ENCODE data around the gene SLC9A6. TPM values are rescaled to one million over a fixed set of nuclear protein-coding genes. Genes with fewer than 3 reads are reported as not detected.

The SLC9A6 gene
- total RNA-seq (2021; fragmentation: NEBNext Ultra II Directional; extraction: Animal tissue kit (Norgen Biotek cat#: 25700)) (12.2 and 14.1 TPM in 2 replicates), polyA plus RNA-seq (2011; rRNA removed) (5.6 and 8.0 TPM in 2 replicates), polyA minus RNA-seq (2011; rRNA and poly(A)+ RNA removed) (19.0 and 25.7 TPM in 2 replicates)
- polyA plus RNA-seq (2011; cell fraction: cytosol; rRNA removed) = 7.4 TPM
- 3.7 TPM for polyA plus RNA-seq (2011; cell fraction: nucleus; rRNA removed)
- polyA plus RNA-seq (2012, experiment 1 of 2) = 6.3 to 8.3 TPM (median 7.8 TPM) in 4 replicates
- polyA plus RNA-seq (2012, experiment 2 of 2) = 0.80 TPM
- 10.1 TPM for polyA plus RNA-seq (2013, experiment 1 of 2)
- 11.3 TPM for polyA plus RNA-seq (2013, experiment 2 of 2)
- polyA minus RNA-seq (2011; cell fraction: cytosol; rRNA and poly(A)+ RNA removed) = 7.9 TPM
- polyA minus RNA-seq (2011; cell fraction: nucleus; rRNA and poly(A)+ RNA removed) = 12.4 TPM
- long read RNA-seq, experiment 1, full-length matches to known transcripts = 2 of 13 reads
- long read RNA-seq, experiment 1, partial matches to known transcripts = 3 of 13 reads
- long read RNA-seq, experiment 1, other reads (novel, unspliced or antisense) = 8 of 13 reads
- long read RNA-seq, experiment 2, partial matches to known transcripts = 1 of 10 reads
- long read RNA-seq, experiment 2, other reads (novel, unspliced or antisense) = 9 of 10 reads

- Histone ChIP-seq H4K5ac (ENCODE audit: insufficient read length, low read depth, low read length) (peak within 1 kb of the TSS; percentile 96), H3K27me3 (replicated peaks in 1 of 4; ENCODE audit: control insufficient read depth in 3 of 4, extremely low read depth in 1 of 4, insufficient read depth in 3 of 4, low read length in 3 of 4) (no peaks in the 10 kb centered on the region), H3K23me2 (ENCODE audit: low read depth, low read length) (peaks cover 2% of the 10 kb centered on the region; the same call in 1 of the 2 replicates), H3K14ac (ENCODE audit: insufficient read length) (no peak within 1 kb of the TSS), H3K4ac (replicated peaks; ENCODE audit: insufficient read length, low read depth, low read length) (no peak within 1 kb of the TSS), H4K20me1 (replicated peaks in 1 of 2; ENCODE audit: control insufficient read depth in 1 of 2, insufficient read depth in 2 of 2, low read length in 2 of 2) (no peaks in the 10 kb centered on the region), H3K79me2 (ENCODE audit: control insufficient read depth in 1 of 2, insufficient read depth in 2 of 2, low read length in 2 of 2) (peaks cover 0 to 34% of the 10 kb centered on the region in 2 experiments; a peak in 2 of 4 replicates), H3K23ac (ENCODE audit: insufficient read length) (no peak within 1 kb of the TSS), H4K8ac (ENCODE audit: extremely low read depth, insufficient read depth, low read length) (no peak within 1 kb of the TSS; the same call in 1 of the 2 replicates), H2AFZ (ENCODE audit: low read length) (peak within 1 kb of the TSS; percentile 88), H2AK5ac (ENCODE audit: low read depth, low read length) (no peak within 1 kb of the TSS), H3K27ac (ENCODE audit: low read depth, low read length) (peak within 1 kb of the TSS; percentile 36; the same call in 1 of the 2 replicates), H2BK15ac (ENCODE audit: low read length) (no peak within 1 kb of the TSS), H3K4me1 (replicated peaks in 1 of 4; ENCODE audit: control insufficient read depth in 3 of 4, insufficient read depth in 4 of 4, low read length in 3 of 4) (no peaks in the 10 kb centered on the region), H4K91ac (replicated peaks; ENCODE audit: insufficient read length, low read length) (no peak within 1 kb of the TSS), H3K79me1 (ENCODE audit: low read depth, low read length) (no peaks in the 10 kb centered on the region; the same call in 1 of the 2 replicates), H3K56ac (replicated peaks; ENCODE audit: insufficient read length, low read depth, low read length) (peak within 1 kb of the TSS; percentile 25), H3K18ac (ENCODE audit: extremely low read depth, low read length) (no peak within 1 kb of the TSS; the same call in 1 of the 2 replicates), H2BK120ac (replicated peaks; ENCODE audit: low read depth, low read length) (no peak within 1 kb of the TSS), H2BK5ac (ENCODE audit: low read depth, low read length) (no peak within 1 kb of the TSS), H2BK20ac (ENCODE audit: low read length) (no peak within 1 kb of the TSS), H3K9me3 (ENCODE audit: insufficient read depth in 2 of 2, low read depth in 1 of 2, low read length in 1 of 2) (no peaks in the 10 kb centered on the region), H2BK12ac (ENCODE audit: low read depth, low read length) (no peak within 1 kb of the TSS), H3K4me3 (ENCODE audit: extremely low read depth in 1 of 4, insufficient read depth in 2 of 4, low read depth in 3 of 4, low read length in 4 of 4) (peak within 1 kb of the TSS; percentile 64 to 94 (median 82)), H3K9ac (replicated peaks in 1 of 4; ENCODE audit: extremely low read depth in 1 of 4, low read depth in 3 of 4, low read length in 3 of 4) (peak within 1 kb of the TSS; percentile 48 to 81 (median 62); a peak in 5 of 7 replicates), H3K4me2 (ENCODE audit: insufficient read depth in 1 of 2, low read depth in 2 of 2, low read length in 2 of 2) (peak within 1 kb of the TSS; percentile 70 to 87), H3K36me3 (ENCODE audit: control insufficient read depth in 2 of 4, insufficient read depth in 4 of 4, low read length in 3 of 4) (no peaks in the 10 kb centered on the region)
- CTCF ChIA-PET (ENCODE audit: partially characterized antibody) = interaction anchor here (1.0 kb wide), 1 partner anchor 15 kb away, joined by 4 read pairs; no protein-coding TSS in a partner anchor
- DNase-seq (ENCODE audit: low read depth in 1 of 2, low spot score in 2 of 2) (peak in 1 of 2 experiments; percentile 66), FAIRE-seq (no peak)
- WGBS, 2 experiments (ENCODE audit: extremely low coverage in 1 of 2, insufficient coverage in 1 of 2, insufficient read length in 1 of 2, insufficient replicate concordance in 2 of 2, low coverage in 1 of 2, low lambda C conversion rate in 2 of 2, missing lambda C conversion rate in 1 of 2) = 1% methylated on average over 13 of the region's 68 CpGs; no CpG with 5 or more reads in 1 of the 2 experiments
- POLR2A ChIA-PET (ENCODE audit: partially characterized antibody) = interaction anchor here (2.6 kb wide), 1 partner anchor 11 kb away, joined by 14 read pairs; the partner anchor contains the start of gene MMGT1
- no peak for TF ChIP-seq MAFK (IDR thresholded peaks at IDR 0.05; ENCODE audit: low read depth, low read length)
- TF ChIP-seq PHF8 (conservative IDR thresholded peaks at IDR 0.05; ENCODE audit: low read depth, low read length) = peak; percentile 68; the same call in 1 of the 2 replicates
- no peak for TF ChIP-seq JUND (IDR thresholded peaks at IDR 0.05; ENCODE audit: low read length)
- TF ChIP-seq YY1 (IDR thresholded peaks at IDR 0.05; ENCODE audit: low read depth, low read length) = no peak
- TF ChIP-seq SIRT6 (IDR thresholded peaks at IDR 0.05; ENCODE audit: low read length) = no peak
- TF ChIP-seq RFX5 (IDR thresholded peaks at IDR 0.05; ENCODE audit: borderline replicate concordance, low read depth, low read length) = no peak
- no peak for TF ChIP-seq ATF2 (IDR thresholded peaks at IDR 0.05; ENCODE audit: low read length)
Observed at GRCh38 chrX:135985157-135985972, at the start of gene SLC9A6. TSS of gene SLC9A6 (plus strand) at chrX:135985435. CDS start at chrX:135985659, 224 bp downstream.
